Smooth muscle cell (in vitro differentiated cells): ENCODE results near the gene ZCCHC14. TPM values are rescaled to one million over a fixed set of nuclear protein-coding genes. Genes with fewer than 3 reads are reported as not detected.
A peak's percentile ranks its signal among the peaks of the same experiment; 100 is the strongest.
"Not testable (repeated sequence)": the region's sequence is repeated elsewhere in the genome, so short reads cannot be mapped to it uniquely, and the experiment has no call there.

Experiments used
- DNase-seq: peaks from one replicate; lab custom pipeline; 2025; ENCODE audit not compliant: unreplicated experiment; lab: John Stamatoyannopoulos, UW
- H2AFZ ChIP-seq: fragments of 200-600 bp; sonication (generic); 2 replicates; pipeline ENCODE4 v1.6.0; 2016; ENCODE audit warnings: antibody characterized with exemption, low read depth, mild to moderate bottlenecking
- H3F3A ChIP-seq: fragments of 200-600 bp; sonication (generic); 2 replicates; pipeline ENCODE4 v1.6.0; 2017; ENCODE audit warnings: antibody characterized with exemption, low read depth
- H3K27ac ChIP-seq: fragments of 200-600 bp; sonication (generic); 2 replicates; pipeline ENCODE4 v1.5.1; 2016; ENCODE audit warnings: low read depth, mild to moderate bottlenecking
- H3K27me3 ChIP-seq: fragments of 200-600 bp; sonication (generic); 2 replicates; pipeline ENCODE4 v1.6.1; 2016; ENCODE audit warnings: low read depth, mild to moderate bottlenecking
- H3K36me3 ChIP-seq: fragments of 200-600 bp; sonication (generic); 2 replicates; pipeline ENCODE4 v1.5.1; 2016; ENCODE audit warnings: low read depth
- H3K4me1 ChIP-seq: fragments of 200-600 bp; sonication (generic); 2 replicates; pipeline ENCODE4 v1.5.1; 2016; ENCODE audit warnings: low read depth
- H3K4me2 ChIP-seq: fragments of 200-600 bp; sonication (generic); 2 replicates; pipeline ENCODE4 v1.6.0; 2016; ENCODE audit warnings: mild to moderate bottlenecking
- H3K4me3 ChIP-seq: fragments of 200-600 bp; sonication (generic); 2 replicates; pipeline ENCODE4 v1.5.1; 2016; ENCODE audit warnings: mild to moderate bottlenecking
- H3K79me2 ChIP-seq: fragments of 200-600 bp; sonication (generic); 2 replicates; pipeline ENCODE4 v1.6.0; 2016; ENCODE audit warnings: low read depth, mild to moderate bottlenecking
- H3K9ac ChIP-seq: fragments of 200-600 bp; sonication (generic); 2 replicates; pipeline ENCODE4 v1.6.0; 2016; ENCODE audit warnings: low read depth
- H3K9me3 ChIP-seq: fragments of 200-600 bp; sonication (generic); replicated peaks from 2 replicates; pipeline ENCODE4 v1.5.1; 2016; ENCODE audit warnings: low read depth
- H4K20me1 ChIP-seq: fragments of 200-600 bp; sonication (generic); 2 replicates; pipeline ENCODE4 v1.6.0; 2016; ENCODE audit warnings: low read depth
- WGBS: methylation state at CpG from one replicate; pipeline ENCODE4 v1.1.7; 2016; ENCODE audit warnings: low lambda C conversion rate; 5-methylcytosine and 5-hydroxymethylcytosine counted together
- polyA plus RNA-seq: library from polyadenylated mRNA; unstranded; fragments of >200 nt; fragmentation: Nextera tagmentation; extraction: Ambion mirVana; gene quantifications from 2 replicates; pipeline ENCODE4 v1.2.1, GENCODE V29; 2016
- total RNA-seq: library from RNA; depleted of rRNA; stranded (reverse); fragments of >200 nt; gene quantifications from 2 replicates; pipeline ENCODE4 v1.2.3, GENCODE V29; 2014
- TF ChIP-seq, protein P1 (sequence below): fragments of 200-600 bp; sonication (generic); IDR thresholded peaks from 2 replicates; pipeline ENCODE4 v1.5.1; 2017; ENCODE audit warnings: borderline replicate concordance, mild to moderate bottlenecking, antibody characterized with exemption; ENCODE audit not compliant: insufficient read depth, poor library complexity, severe bottlenecking

The ZCCHC14 gene
- total and polyA plus RNA-seq, 2 experiments from 2014 or later: 4.6 to 8.5 TPM

DNA sequence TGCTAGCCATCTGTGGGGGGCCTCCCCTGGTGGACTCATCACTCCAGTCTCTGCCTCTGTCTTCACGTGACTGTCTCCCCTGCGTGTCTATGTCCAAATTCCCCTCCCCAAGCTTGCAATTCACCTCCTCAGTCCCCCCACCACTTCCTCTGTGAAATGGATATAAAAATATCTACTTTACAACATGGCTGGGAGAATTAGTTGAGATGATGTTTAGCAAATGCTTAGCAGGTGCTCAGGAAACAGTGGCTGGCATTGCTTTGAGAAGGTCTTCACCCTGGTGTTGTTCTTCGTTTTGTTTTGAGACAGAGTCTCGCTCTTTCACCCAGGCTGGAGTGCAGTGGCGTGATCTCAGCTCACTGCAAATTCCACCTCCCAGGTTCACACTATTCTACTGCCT lies 8.3 kb upstream of the ZCCHC14 start:
- no peak overlapping the region for H3K4me3 ChIP-seq
- H3K9me3 ChIP-seq: no peaks in the 10 kb centered on the region
- no peak overlapping the region for H2AFZ ChIP-seq
- no peaks in the 10 kb centered on the region for H4K20me1 ChIP-seq
- H3K27ac ChIP-seq: no peak overlapping the region
- no peaks in the 10 kb centered on the region for H3K36me3 ChIP-seq
- no peaks in the 10 kb centered on the region for H3K27me3 ChIP-seq
- H3F3A ChIP-seq: peaks cover 8% of the 10 kb centered on the region
- no peaks in the 10 kb centered on the region for H3K4me1 ChIP-seq
- H3K9ac ChIP-seq: no peak overlapping the region
- no peaks in the 10 kb centered on the region for H3K79me2 ChIP-seq
- H3K4me2 ChIP-seq: no peak overlapping the region
- TF ChIP-seq, protein P1, sequence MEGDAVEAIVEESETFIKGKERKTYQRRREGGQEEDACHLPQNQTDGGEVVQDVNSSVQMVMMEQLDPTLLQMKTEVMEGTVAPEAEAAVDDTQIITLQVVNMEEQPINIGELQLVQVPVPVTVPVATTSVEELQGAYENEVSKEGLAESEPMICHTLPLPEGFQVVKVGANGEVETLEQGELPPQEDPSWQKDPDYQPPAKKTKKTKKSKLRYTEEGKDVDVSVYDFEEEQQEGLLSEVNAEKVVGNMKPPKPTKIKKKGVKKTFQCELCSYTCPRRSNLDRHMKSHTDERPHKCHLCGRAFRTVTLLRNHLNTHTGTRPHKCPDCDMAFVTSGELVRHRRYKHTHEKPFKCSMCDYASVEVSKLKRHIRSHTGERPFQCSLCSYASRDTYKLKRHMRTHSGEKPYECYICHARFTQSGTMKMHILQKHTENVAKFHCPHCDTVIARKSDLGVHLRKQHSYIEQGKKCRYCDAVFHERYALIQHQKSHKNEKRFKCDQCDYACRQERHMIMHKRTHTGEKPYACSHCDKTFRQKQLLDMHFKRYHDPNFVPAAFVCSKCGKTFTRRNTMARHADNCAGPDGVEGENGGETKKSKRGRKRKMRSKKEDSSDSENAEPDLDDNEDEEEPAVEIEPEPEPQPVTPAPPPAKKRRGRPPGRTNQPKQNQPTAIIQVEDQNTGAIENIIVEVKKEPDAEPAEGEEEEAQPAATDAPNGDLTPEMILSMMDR: no peak
- WGBS: 92% methylated on average over 5 of the region's 5 CpGs
- DNase-seq: no peak

GRCh38 chr16:87499189-87499486 lies 6.3 kb upstream of the ZCCHC14 start:
- no peak for DNase-seq
- Histone ChIP-seq H3K4me3 (no peak overlapping the region), H3K27me3 (no peaks in the 10 kb centered on the region), H3K4me2 (peak overlapping the region; percentile 30), H3K79me2 (no peaks in the 10 kb centered on the region), H3F3A (peaks cover 8% of the 10 kb centered on the region), H3K9me3 (no peaks in the 10 kb centered on the region), H3K4me1 (no peaks in the 10 kb centered on the region), H3K36me3 (no peaks in the 10 kb centered on the region), H3K27ac (peak overlapping the region; percentile 42), H4K20me1 (no peaks in the 10 kb centered on the region), H2AFZ (no peak overlapping the region), H3K9ac (no peak overlapping the region)
- TF ChIP-seq, protein P1: no peak
- 28% methylated on average over 2 of the region's 2 CpGs for WGBS

- WGBS: 73% methylated on average over 9 of the region's 9 CpGs
- Histone ChIP-seq H3K27me3 (no peaks in the 10 kb centered on the region), H2AFZ (no peak overlapping the region), H4K20me1 (no peaks in the 10 kb centered on the region), H3K4me2 (peak overlapping the region; percentile 30), H3K27ac (peak overlapping the region; percentile 42), H3K9me3 (no peaks in the 10 kb centered on the region), H3F3A (peaks cover 8% of the 10 kb centered on the region), H3K4me3 (no peak overlapping the region), H3K9ac (no peak overlapping the region), H3K36me3 (no peaks in the 10 kb centered on the region), H3K79me2 (no peaks in the 10 kb centered on the region), H3K4me1 (no peaks in the 10 kb centered on the region)
- no peak for DNase-seq
- TF ChIP-seq, protein P1: no peak
Measured at GRCh38 chr16:87498324-87499188, 5.7 kb upstream of the ZCCHC14 start.

- not testable (repeated sequence) for H3K4me1 ChIP-seq, H3K9me3 ChIP-seq, H2AFZ ChIP-seq, H3K4me2 ChIP-seq, H3K9ac ChIP-seq, H3K4me3 ChIP-seq, H3K27ac ChIP-seq, H3K27me3 ChIP-seq, H3K79me2 ChIP-seq, H4K20me1 ChIP-seq, DNase-seq, H3F3A ChIP-seq, H3K36me3 ChIP-seq
- WGBS: 92% methylated on average over 12 of the region's 12 CpGs
Measured at GRCh38 chr16:87497767-87498290, 5.0 kb upstream of the ZCCHC14 start.

DNA sequence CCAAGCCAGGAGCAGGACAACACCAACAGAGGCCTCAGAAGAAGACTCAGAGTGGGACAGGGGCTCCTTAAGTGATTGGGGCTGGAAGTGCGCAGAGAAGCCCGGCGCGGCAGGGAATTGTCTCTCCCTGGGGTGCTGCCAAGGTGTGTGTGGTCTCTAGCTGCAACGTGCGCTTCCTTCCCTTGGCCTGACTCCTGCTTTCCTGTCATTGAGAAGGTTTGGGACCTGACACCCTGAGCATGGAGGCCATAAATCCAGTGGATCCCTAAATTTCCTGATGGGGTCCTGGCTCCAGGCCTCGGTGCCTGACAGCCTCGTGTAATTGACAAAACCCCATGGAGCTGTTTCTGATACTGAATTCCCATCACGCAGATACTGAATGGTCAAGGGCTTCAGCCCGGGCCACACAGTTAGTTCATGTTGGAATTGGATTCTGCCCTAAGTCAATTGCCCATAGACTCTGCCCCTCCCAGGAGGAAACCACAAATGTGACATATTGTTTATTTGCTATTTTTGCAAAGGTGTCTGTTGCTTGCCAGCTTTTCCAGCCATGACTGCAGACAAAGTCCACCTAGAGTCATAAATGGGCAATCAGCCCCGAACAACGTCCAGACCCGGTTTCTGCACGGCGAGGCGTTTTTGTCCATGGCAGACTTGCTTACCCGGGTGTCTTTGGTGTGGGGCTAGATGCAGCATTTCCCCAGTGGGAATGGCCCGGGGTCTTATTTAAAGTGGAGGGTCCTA lies 4.4 kb upstream of the ZCCHC14 start:
- H3K27me3 ChIP-seq, H3K4me1 ChIP-seq, H3K9me3 ChIP-seq, DNase-seq, H3K4me3 ChIP-seq, H3K27ac ChIP-seq, H3F3A ChIP-seq, H2AFZ ChIP-seq, H3K9ac ChIP-seq, H4K20me1 ChIP-seq, H3K4me2 ChIP-seq, H3K79me2 ChIP-seq, H3K36me3 ChIP-seq: not testable (repeated sequence)
- 95% methylated on average over 18 of the region's 18 CpGs for WGBS
